Measurements from ENCODE around the gene IFRD2. TPM values are rescaled to one million over a fixed set of nuclear protein-coding genes. Genes with fewer than 3 reads are reported as not detected.

The IFRD2 gene
- total and polyA plus RNA-seq, 9 of the 15 experiments (the other 6 are each of a cell fraction or from before 2014, with no cell fraction given) = 30.5 to 115 (median 52.8) TPM

- no peak for TF ChIP-seq CUX1 (CRISPR knock-in tag; IDR thresholded peaks at IDR 0.05)
- TF ChIP-seq ZNF3 (CRISPR knock-in tag; IDR thresholded peaks at IDR 0.05) = no peak
- TF ChIP-seq SAP30 (IDR thresholded peaks at IDR 0.05; ENCODE audit: borderline replicate concordance, insufficient read depth, low read depth, low read length, poor library complexity, severe bottlenecking) = no peak
- TF ChIP-seq E2F4 (CRISPR knock-in tag; IDR thresholded peaks at IDR 0.05; ENCODE audit: low read depth) = no peak
- no peak for TF ChIP-seq ZNF282 (CRISPR knock-in tag; IDR thresholded peaks at IDR 0.05)
- no peak for TF ChIP-seq CEBPG (CRISPR knock-in tag; IDR thresholded peaks at IDR 0.05)
- TF ChIP-seq CEBPG (tag; conservative IDR thresholded peaks at IDR 0.05 in 1 of 2, IDR thresholded peaks at IDR 0.05 in 1 of 2) = no peak
Observed at GRCh38 chr3:50341537-50341936, 49.3 kb upstream of the IFRD2 start (continued).
